Ecto neural progenitor cell (in vitro differentiated cells): ENCODE data around the gene NRIP2.

ENCODE experiments used
- DNase-seq: peaks from one replicate; pipeline ENCODE4 v3.0.0-alpha.2; 2018; ENCODE audit warnings: low spot score

The NRIP2 gene

GRCh38 chr12:2775431-2775830 is 59.4 kb downstream of the NRIP2 start:
- no peak for DNase-seq
